ENCODE data around the gene SEMA5A. TPM values are rescaled to one million over a fixed set of nuclear protein-coding genes. Genes with fewer than 3 reads are reported as not detected.

SEMA5A gene
- total RNA-seq, 4 donors from 2014 or later: 2.3 to 4.7 (median 3.7) TPM

GRCh38 chr5:9335269-9335668 lies 210.6 kb downstream of the SEMA5A start:
- Histone ChIP-seq H3K4me1 (no peaks in the 10 kb centered on the region), H3K36me3 (no peaks in the 10 kb centered on the region), H3K27me3 (no peaks in the 10 kb centered on the region), H3K9me3 (no peaks in the 10 kb centered on the region), H3K4me3 (no peak overlapping the region), H3K27ac (no peak overlapping the region)
- WGBS, 2 donors (ENCODE audit: low coverage in 1 of 2): 100% methylated on average over 2 of the region's 2 CpGs; no CpG with 5 or more reads in 1 of the 2 donors
- ATAC-seq: no peak
- TF ChIP-seq EP300 (IDR thresholded peaks at IDR 0.05): no peak
- TF ChIP-seq POLR2AphosphoS5 (IDR thresholded peaks at IDR 0.05): no peak
- TF ChIP-seq POLR2A (IDR thresholded peaks at IDR 0.05): no peak
- TF ChIP-seq CTCF (IDR thresholded peaks at IDR 0.05): no peak

DNA sequence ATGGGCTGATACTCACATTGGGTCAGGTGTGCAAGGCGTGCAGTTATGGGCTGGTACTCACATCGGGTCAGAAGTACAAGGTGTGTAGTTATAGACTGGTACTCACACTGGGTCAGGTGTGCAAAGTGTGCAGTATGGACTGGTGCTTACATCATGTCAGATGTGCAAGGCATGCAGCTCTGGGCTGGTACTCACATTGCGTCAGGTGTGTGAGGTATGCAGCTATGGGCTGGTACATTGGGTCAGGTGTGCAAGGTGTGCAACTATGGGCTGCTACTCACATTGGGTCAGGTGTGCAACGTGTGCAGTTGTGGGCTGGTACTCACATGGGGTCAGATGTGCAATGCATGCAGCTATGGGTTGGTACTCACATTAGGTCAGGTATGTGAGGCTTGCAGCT lies 213.8 kb downstream of the SEMA5A start:
- TF ChIP-seq EP300 (IDR thresholded peaks at IDR 0.05) (no peak), CTCF (IDR thresholded peaks at IDR 0.05) (no peak), POLR2AphosphoS5 (IDR thresholded peaks at IDR 0.05) (no peak), POLR2A (IDR thresholded peaks at IDR 0.05) (no peak)
- no peak for ATAC-seq
- Histone ChIP-seq H3K36me3 (no peaks in the 10 kb centered on the region), H3K9me3 (no peaks in the 10 kb centered on the region), H3K27ac (no peak overlapping the region), H3K27me3 (no peaks in the 10 kb centered on the region), H3K4me1 (no peaks in the 10 kb centered on the region), H3K4me3 (no peak overlapping the region)
- WGBS, 2 donors (ENCODE audit: low coverage in 1 of 2): 100% methylated on average over 2 of the region's 4 CpGs; no CpG with 5 or more reads in 1 of the 2 donors

GRCh38 chr5:9331372-9331771 lies 214.5 kb downstream of the SEMA5A start:
- TF ChIP-seq CTCF (IDR thresholded peaks at IDR 0.05) (no peak), EP300 (IDR thresholded peaks at IDR 0.05) (no peak), POLR2AphosphoS5 (IDR thresholded peaks at IDR 0.05) (no peak), POLR2A (IDR thresholded peaks at IDR 0.05) (no peak)
- no peaks in the 10 kb centered on the region for H3K4me1 ChIP-seq
- H3K4me3 ChIP-seq: no peak overlapping the region
- no peaks in the 10 kb centered on the region for H3K9me3 ChIP-seq
- H3K36me3 ChIP-seq: no peaks in the 10 kb centered on the region
- no peak for ATAC-seq
- H3K27me3 ChIP-seq: no peaks in the 10 kb centered on the region
- no peak overlapping the region for H3K27ac ChIP-seq
- WGBS, 2 donors (ENCODE audit: low coverage in 1 of 2): 92 to 95% methylated on average over 1 of the region's 1 CpG

- Histone ChIP-seq H3K9me3 (no peaks in the 10 kb centered on the region), H3K4me1 (no peaks in the 10 kb centered on the region), H3K4me3 (no peak overlapping the region), H3K36me3 (no peaks in the 10 kb centered on the region), H3K27ac (no peak overlapping the region), H3K27me3 (no peaks in the 10 kb centered on the region)
- WGBS, 2 donors (ENCODE audit: low coverage in 1 of 2): 62 to 67% methylated on average over 3 to 4 of the region's 4 CpGs
- no peak for ATAC-seq
- TF ChIP-seq CTCF (IDR thresholded peaks at IDR 0.05) (no peak), EP300 (IDR thresholded peaks at IDR 0.05) (no peak), POLR2A (IDR thresholded peaks at IDR 0.05) (no peak), POLR2AphosphoS5 (IDR thresholded peaks at IDR 0.05) (no peak)
Measured at GRCh38 chr5:9329125-9329524, 216.8 kb downstream of the SEMA5A start.

- no peak for ATAC-seq
- WGBS, 2 donors (ENCODE audit: low coverage in 1 of 2): 93 to 100% methylated on average over 3 to 4 of the region's 4 CpGs
- Histone ChIP-seq H3K4me3 (no peak overlapping the region), H3K9me3 (no peaks in the 10 kb centered on the region), H3K36me3 (no peaks in the 10 kb centered on the region), H3K4me1 (no peaks in the 10 kb centered on the region), H3K27ac (no peak overlapping the region), H3K27me3 (no peaks in the 10 kb centered on the region)
- TF ChIP-seq CTCF (IDR thresholded peaks at IDR 0.05) (no peak), POLR2A (IDR thresholded peaks at IDR 0.05) (no peak), EP300 (IDR thresholded peaks at IDR 0.05) (no peak), POLR2AphosphoS5 (IDR thresholded peaks at IDR 0.05) (no peak)
Measured at GRCh38 chr5:9325549-9325948, 220.3 kb downstream of the SEMA5A start.

All from gastroesophageal sphincter (tissue), 4 donors.